ENCODE results near the gene PTGER2.

Gene PTGER2

DNA sequence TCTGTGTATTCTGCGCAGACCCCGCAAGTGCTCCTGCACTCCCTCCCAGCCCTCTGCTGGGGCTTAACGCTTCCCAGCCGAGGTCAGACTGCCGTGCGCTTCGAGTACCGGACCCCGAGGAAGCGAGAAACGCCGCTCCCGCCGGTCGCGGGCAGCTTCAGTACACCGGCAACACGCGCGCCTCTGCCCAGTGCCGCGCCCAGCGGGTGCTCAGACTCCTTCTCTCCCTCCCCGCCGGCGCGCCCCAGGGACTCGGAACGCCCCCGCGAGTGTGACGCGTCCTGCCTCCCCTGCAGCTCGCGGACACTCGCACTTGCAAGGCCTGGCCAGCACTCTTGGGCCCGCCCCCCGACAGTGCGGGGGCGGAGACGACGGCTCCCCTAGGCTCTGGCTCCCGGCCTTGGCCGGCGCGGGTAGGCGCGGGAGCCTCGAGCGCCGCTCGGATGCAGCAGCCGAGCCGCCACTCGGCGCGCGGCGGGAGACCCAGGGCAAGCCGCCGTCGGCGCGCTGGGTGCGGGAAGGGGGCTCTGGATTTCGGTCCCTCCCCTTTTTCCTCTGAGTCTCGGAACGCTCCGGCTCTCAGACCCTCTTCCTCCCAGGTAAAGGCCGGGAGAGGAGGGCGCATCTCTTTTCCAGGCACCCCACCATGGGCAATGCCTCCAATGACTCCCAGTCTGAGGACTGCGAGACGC, at the start of gene PTGER2:
TSS of gene PTGER2 (plus strand) at position 410 of the 692 bp plus-strand sequence. CDS start at position 647, 237 bp downstream.
- no peak for DNase-seq

DNA sequence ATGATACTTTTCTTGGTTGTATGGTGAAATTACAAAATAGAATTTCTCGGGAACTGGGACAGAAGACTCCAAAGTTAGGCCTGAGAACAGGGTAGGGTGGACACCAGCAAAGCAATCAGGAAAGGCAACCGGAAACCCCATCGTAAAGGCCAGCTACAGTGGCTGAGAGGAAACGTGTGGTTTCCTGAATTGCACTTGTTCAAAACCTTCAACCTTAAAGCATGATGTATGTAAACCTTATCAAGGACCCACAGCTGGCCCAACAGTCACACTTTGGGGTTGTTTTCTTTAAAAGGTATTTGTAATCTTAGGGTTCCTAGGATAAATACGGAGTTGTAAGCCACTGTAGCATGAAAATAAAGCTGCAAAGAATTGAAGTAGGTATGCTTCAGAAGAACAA, 48.9 kb upstream of the PTGER2 start:
- no peak for DNase-seq

GRCh38 chr14:52266179-52266578, 47.9 kb upstream of the PTGER2 start:
- DNase-seq = no peak

GRCh38 chr14:52266782-52267181, 47.3 kb upstream of the PTGER2 start:
- no peak for DNase-seq

DNA sequence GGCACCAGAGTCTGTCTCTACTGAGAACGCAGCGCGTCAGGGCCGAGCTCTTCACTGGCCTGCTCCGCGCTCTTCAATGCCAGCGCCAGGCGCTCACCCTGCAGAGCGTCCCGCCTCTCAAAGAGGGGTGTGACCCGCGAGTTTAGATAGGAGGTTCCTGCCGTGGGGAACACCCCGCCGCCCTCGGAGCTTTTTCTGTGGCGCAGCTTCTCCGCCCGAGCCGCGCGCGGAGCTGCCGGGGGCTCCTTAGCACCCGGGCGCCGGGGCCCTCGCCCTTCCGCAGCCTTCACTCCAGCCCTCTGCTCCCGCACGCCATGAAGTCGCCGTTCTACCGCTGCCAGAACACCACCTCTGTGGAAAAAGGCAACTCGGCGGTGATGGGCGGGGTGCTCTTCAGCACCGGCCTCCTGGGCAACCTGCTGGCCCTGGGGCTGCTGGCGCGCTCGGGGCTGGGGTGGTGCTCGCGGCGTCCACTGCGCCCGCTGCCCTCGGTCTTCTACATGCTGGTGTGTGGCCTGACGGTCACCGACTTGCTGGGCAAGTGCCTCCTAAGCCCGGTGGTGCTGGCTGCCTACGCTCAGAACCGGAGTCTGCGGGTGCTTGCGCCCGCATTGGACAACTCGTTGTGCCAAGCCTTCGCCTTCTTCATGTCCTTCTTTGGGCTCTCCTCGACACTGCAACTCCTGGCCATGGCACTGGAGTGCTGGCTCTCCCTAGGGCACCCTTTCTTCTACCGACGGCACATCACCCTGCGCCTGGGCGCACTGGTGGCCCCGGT, 46.4 kb upstream of the PTGER2 start, which contains the start of gene PTGDR:
TSS of gene PTGDR (plus strand) at position 198 of the 778 bp plus-strand sequence. CDS start at position 315, 117 bp downstream.
- DNase-seq = no peak

- no peak for DNase-seq
These were observed 45.6 kb upstream of the PTGER2 start for GRCh38 chr14:52268279-52269061.

DNA sequence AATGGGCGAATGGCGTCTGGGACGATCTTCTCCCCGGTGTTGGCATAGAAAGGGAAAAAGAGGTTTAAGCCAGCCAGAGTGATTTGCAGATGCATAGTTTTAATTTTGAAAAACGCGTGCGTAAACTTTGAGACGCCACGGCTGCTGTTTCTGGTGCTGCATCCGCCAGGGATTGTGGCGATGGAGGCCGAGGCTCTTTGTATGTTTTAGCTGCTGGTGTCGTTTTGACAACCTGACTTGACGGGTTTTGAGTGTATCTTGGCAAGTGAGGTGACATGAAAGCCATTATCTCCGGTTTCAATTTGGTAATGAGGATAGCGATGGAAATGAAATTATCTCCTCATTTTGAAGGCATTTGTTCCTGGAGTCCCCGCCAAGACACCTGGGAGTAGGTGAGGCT, 45.0 kb upstream of the PTGER2 start:
- DNase-seq = no peak

GRCh38 chr14:52269982-52270381, 44.1 kb upstream of the PTGER2 start:
- no peak for DNase-seq

GRCh38 chr14:52271538-52271937, 42.6 kb upstream of the PTGER2 start:
- DNase-seq = no peak

GRCh38 chr14:52272375-52272774, 41.7 kb upstream of the PTGER2 start:
- DNase-seq = no peak

GRCh38 chr14:52275372-52275771, 38.7 kb upstream of the PTGER2 start:
- DNase-seq = no peak

- no peak for DNase-seq
These were observed 36.6 kb upstream of the PTGER2 start for GRCh38 chr14:52277552-52277951.

DNA sequence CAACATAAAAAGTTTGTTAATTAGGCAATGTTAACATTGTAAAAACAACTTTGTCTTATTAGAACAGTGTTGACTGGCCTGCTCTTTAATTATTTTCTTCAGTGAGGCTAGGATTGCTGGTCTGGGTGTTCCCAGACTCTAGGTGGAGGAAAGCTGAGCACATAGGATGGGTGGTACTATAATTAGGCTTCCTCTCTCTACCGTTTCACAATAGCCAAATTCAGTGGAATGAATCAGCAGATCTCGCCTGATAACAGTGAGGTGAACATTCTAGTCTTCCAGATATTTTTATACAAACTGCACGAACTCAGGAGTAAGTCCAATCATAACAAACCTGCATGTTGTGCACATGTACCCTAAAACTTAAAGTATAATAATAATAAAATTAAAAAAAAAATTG, 34.7 kb upstream of the PTGER2 start:
- DNase-seq = peak; percentile 16 to 23

DNA sequence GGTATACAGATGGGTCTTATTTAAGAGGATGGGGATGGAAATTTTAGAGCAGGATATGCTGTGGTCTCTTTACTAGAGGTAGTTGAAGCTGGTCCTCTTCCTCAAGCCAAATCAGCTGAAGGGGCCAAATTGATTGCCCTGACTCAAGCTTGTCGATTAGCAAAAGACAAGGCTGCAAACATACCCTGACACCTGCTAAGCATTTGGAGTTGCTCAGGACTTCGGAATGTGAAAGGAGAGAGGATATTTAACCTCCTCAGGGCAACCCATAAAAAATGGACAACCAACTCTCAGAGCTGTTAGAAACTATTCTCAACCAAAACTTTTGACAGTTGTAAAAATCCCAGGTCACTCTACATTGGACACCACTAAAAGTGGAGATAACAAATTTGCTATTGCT, 31.0 kb upstream of the PTGER2 start:
- no peak for DNase-seq

DNA sequence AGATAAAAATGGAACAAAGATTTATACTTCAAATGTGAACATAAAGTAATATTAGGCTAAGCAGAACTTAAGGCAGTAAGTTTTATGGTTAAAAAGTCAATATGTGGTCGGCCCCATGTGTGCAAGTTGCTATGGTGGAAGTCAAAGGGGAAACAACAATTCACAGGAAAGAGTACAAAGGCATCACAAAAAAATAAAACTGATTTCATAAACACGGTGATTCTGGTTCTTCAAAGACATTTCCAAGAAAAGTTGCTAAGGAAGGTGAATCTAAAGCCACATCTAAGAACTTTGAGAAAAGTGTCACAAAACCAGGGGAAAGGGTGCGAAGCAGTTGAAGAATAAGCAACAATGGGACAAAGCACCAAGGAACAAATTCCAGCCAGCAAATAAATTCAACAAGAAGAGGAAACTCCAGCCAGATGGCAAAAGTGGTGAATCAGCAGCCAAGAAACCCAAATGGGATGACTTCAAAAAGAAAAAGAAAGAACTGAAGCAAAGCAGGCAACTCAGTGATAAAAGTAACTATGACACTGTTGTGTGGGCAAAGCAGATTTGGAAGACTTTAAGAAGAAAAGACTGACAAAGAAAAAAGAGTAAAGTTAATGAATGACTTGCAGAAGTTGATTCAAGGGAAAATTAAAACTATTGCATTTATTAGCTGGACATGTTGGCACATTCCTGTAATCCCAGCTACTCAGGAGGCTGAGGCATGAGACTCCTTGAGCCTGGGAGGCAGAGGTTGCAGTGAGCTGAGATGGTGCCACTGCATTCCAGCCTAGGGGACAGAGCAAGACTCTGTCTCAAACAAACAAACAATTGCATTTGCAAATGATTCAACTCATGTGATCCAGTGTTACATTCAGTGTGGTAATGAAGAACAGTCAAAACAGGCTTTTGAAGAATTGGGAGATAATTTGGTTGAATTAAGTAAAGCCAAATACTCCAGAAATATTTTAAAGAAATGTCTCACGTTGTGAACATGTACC, 27.2 kb upstream of the PTGER2 start:
- DNase-seq = no peak

- no peak for DNase-seq
These were observed 17.7 kb upstream of the PTGER2 start for GRCh38 chr14:52296378-52296777.

DNA sequence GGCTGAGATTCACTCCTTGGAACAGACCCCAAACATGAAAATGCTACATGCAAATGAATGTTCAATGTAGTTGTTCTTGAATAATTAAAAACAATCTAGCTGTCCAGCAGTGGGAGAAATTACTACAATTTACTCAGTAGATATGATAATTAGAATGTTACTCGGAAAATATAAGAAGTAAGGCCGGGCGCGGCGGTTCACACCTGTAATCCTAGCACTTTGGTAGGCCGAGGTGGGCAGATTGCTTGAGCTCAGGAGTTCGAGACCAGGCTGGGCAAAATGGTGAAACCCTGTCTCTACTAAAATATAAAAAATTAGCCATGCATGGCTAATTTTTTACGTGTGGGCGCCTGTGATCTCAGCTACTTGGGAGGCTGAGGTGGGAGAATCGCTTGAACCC, 15.3 kb upstream of the PTGER2 start:
- no peak for DNase-seq

GRCh38 chr14:52299692-52300278, 14.3 kb upstream of the PTGER2 start:
- peak; percentile 19 to 41 for DNase-seq

GRCh38 chr14:52303236-52303635, 10.9 kb upstream of the PTGER2 start:
- no peak for DNase-seq

GRCh38 chr14:52304248-52304904, 9.7 kb upstream of the PTGER2 start:
- DNase-seq = no peak

DNA sequence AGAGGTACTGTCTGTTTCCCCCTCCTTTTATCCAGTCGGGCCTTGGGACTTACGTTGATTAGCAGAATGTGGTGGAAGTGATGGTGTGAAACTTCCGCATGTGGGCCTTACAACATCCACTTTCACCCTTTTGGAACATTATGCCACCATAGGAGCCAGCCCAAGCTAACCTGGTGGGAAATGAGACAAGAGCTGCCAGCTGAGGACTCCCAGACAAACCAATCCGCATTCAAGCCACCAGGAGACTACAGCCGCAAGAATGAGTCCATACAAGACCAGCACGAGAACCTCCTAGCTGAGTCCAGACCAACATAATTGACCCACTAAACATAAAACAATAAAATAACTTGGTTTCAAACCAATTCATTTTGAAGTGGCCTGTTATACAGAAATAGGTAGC, 9.1 kb upstream of the PTGER2 start:
- DNase-seq = no peak

Measured in SHP77 (cell line).